DMS153 treated with DMSO at 0.1 percent for 48 hours (cell line): ENCODE data around the gene NGRN.

Source experiments
- DNase-seq: peaks from one replicate; lab custom pipeline; 2025; ENCODE audit not compliant: unreplicated experiment; lab: John Stamatoyannopoulos, UW

Gene NGRN

GRCh38 chr15:90315278-90315982 is 50.0 kb downstream of the NGRN start:
- no peak for DNase-seq

GRCh38 chr15:90316139-90316538 is 50.7 kb downstream of the NGRN start:
- no peak for DNase-seq

GRCh38 chr15:90318591-90318990 is 53.1 kb downstream of the NGRN start:
- no peak for DNase-seq

GRCh38 chr15:90320062-90320884 is 54.8 kb downstream of the NGRN start:
- peak; percentile 39 for DNase-seq

- no peak for DNase-seq
These were observed 55.4 kb downstream of the NGRN start for GRCh38 chr15:90320885-90321278.
